Measurements from ENCODE around the gene NCKAP1.

NCKAP1 gene

GRCh38 chr2:182903566-182903965, 134.7 kb downstream of the NCKAP1 start:
- Histone ChIP-seq H3K36me3 (ENCODE audit: low read depth) (no peaks in the 10 kb centered on the region; the same call in none of the 2 replicates), H3K27me3 (ENCODE audit: insufficient read depth, poor library complexity, severe bottlenecking) (no peaks in the 10 kb centered on the region), H3K4me1 (ENCODE audit: insufficient read depth, poor library complexity, severe bottlenecking) (no peaks in the 10 kb centered on the region), H3K27ac (ENCODE audit: poor library complexity, severe bottlenecking) (no peak overlapping the region), H3K9me3 (ENCODE audit: severe bottlenecking) (no peaks in the 10 kb centered on the region), H3K4me3 (ENCODE audit: severe bottlenecking) (no peak overlapping the region)
- no peak for ATAC-seq (ENCODE audit: low read depth)
- no peak for TF ChIP-seq CTCF (IDR thresholded peaks at IDR 0.05; ENCODE audit: poor library complexity, severe bottlenecking)
- no peak for DNase-seq (ENCODE audit: low spot score)

DNA sequence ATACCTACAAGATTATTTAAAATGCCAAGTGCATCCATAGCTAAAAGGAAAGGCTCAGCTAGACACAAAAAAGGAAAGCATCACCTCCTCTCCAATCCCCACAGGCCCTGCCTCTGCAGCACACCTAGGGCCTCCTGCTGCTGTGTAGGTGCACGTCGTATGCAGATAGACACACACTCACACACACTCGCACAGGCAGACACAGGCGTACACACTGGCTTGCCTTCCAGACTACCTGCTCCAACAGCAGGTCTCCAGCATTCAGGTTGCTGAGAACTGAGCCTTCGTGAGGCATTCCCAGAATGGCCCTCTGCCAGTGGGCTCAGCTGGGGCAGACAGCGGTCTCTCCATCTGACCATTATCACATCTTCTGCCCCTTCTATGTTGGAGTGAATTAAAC, 136.5 kb downstream of the NCKAP1 start:
- DNase-seq (ENCODE audit: low spot score), result no peak
- ATAC-seq (ENCODE audit: low read depth), result no peak
- no peak overlapping the region for H3K27ac ChIP-seq (ENCODE audit: poor library complexity, severe bottlenecking)
- no peaks in the 10 kb centered on the region for H3K4me1 ChIP-seq (ENCODE audit: insufficient read depth, poor library complexity, severe bottlenecking)
- no peaks in the 10 kb centered on the region; the same call in 1 of the 2 replicates for H3K36me3 ChIP-seq (ENCODE audit: low read depth)
- no peaks in the 10 kb centered on the region for H3K9me3 ChIP-seq (ENCODE audit: severe bottlenecking)
- TF ChIP-seq CTCF (IDR thresholded peaks at IDR 0.05; ENCODE audit: poor library complexity, severe bottlenecking), result no peak
- H3K4me3 ChIP-seq (ENCODE audit: severe bottlenecking), result no peak overlapping the region
- H3K27me3 ChIP-seq (ENCODE audit: insufficient read depth, poor library complexity, severe bottlenecking), result no peaks in the 10 kb centered on the region

- no peaks in the 10 kb centered on the region for H3K36me3 ChIP-seq (ENCODE audit: low read depth)
- no peaks in the 10 kb centered on the region for H3K9me3 ChIP-seq (ENCODE audit: severe bottlenecking)
- H3K4me3 ChIP-seq (ENCODE audit: severe bottlenecking), result no peak overlapping the region
- no peaks in the 10 kb centered on the region for H3K27me3 ChIP-seq (ENCODE audit: insufficient read depth, poor library complexity, severe bottlenecking)
- no peak for DNase-seq (ENCODE audit: low spot score)
- no peak for TF ChIP-seq CTCF (IDR thresholded peaks at IDR 0.05; ENCODE audit: poor library complexity, severe bottlenecking)
- ATAC-seq (ENCODE audit: low read depth), result no peak
- H3K27ac ChIP-seq (ENCODE audit: poor library complexity, severe bottlenecking), result no peak overlapping the region
- H3K4me1 ChIP-seq (ENCODE audit: insufficient read depth, poor library complexity, severe bottlenecking), result no peaks in the 10 kb centered on the region
Observed at GRCh38 chr2:182898718-182899117, 139.5 kb downstream of the NCKAP1 start.

DNA sequence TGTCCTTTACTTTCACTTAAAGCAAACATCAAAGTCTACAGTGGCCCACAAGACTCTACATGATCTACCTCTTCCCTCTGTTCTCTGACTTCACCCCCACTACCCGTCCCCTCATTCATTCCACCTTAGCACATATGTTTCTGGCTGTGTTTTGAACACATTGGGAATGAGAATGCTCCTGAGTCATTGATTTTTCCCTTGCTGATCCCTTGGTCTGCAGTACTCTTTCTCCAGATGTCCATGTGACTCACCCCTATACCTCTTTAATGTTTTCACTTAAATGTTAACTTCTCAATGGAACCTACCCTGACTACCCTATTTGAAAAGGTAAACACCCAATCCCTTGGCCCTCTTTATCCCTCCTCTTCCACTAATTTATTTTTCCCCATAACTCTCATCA, 141.1 kb downstream of the NCKAP1 start:
- H3K36me3 ChIP-seq (ENCODE audit: low read depth), result no peaks in the 10 kb centered on the region
- H3K9me3 ChIP-seq (ENCODE audit: severe bottlenecking), result no peaks in the 10 kb centered on the region
- no peaks in the 10 kb centered on the region for H3K27me3 ChIP-seq (ENCODE audit: insufficient read depth, poor library complexity, severe bottlenecking)
- ATAC-seq (ENCODE audit: low read depth) (peak; percentile 41; the same call in 1 of the 3 replicates), DNase-seq (ENCODE audit: low spot score) (no peak)
- no peak for TF ChIP-seq CTCF (IDR thresholded peaks at IDR 0.05; ENCODE audit: poor library complexity, severe bottlenecking)
- H3K27ac ChIP-seq (ENCODE audit: poor library complexity, severe bottlenecking), result no peak overlapping the region
- no peak overlapping the region for H3K4me3 ChIP-seq (ENCODE audit: severe bottlenecking)
- no peaks in the 10 kb centered on the region for H3K4me1 ChIP-seq (ENCODE audit: insufficient read depth, poor library complexity, severe bottlenecking)

GRCh38 chr2:182895798-182896197, 142.5 kb downstream of the NCKAP1 start:
- Histone ChIP-seq H3K4me3 (ENCODE audit: severe bottlenecking) (no peak overlapping the region), H3K27me3 (ENCODE audit: insufficient read depth, poor library complexity, severe bottlenecking) (no peaks in the 10 kb centered on the region), H3K27ac (ENCODE audit: poor library complexity, severe bottlenecking) (no peak overlapping the region), H3K9me3 (ENCODE audit: severe bottlenecking) (no peaks in the 10 kb centered on the region), H3K4me1 (ENCODE audit: insufficient read depth, poor library complexity, severe bottlenecking) (no peaks in the 10 kb centered on the region), H3K36me3 (ENCODE audit: low read depth) (no peaks in the 10 kb centered on the region)
- ATAC-seq (ENCODE audit: low read depth), result no peak
- no peak for DNase-seq (ENCODE audit: low spot score)
- no peak for TF ChIP-seq CTCF (IDR thresholded peaks at IDR 0.05; ENCODE audit: poor library complexity, severe bottlenecking)

Data from RWPE2 (cell line).